Measurements from ENCODE around the gene SSBP3.

SSBP3 gene

GRCh38 chr1:54257346-54257620, 148.9 kb downstream of the SSBP3 start:
- Mint-ChIP-seq H3K4me3 (no peak overlapping the region), H3K9me3 (ENCODE audit: low read depth) (no peaks in the 10 kb centered on the region), H3K27me3 (no peaks in the 10 kb centered on the region), H3K4me1 (ENCODE audit: low read depth) (peaks cover 6% of the 10 kb centered on the region), H3K27ac (no peak overlapping the region), H3K36me3 (peaks cover 5% of the 10 kb centered on the region)

- H3K9me3 Mint-ChIP-seq (ENCODE audit: low read depth), result no peaks in the 10 kb centered on the region
- no peaks in the 10 kb centered on the region for H3K27me3 Mint-ChIP-seq
- H3K4me3 Mint-ChIP-seq, result no peak overlapping the region
- H3K36me3 Mint-ChIP-seq, result peaks cover 5% of the 10 kb centered on the region
- peaks cover 6% of the 10 kb centered on the region for H3K4me1 Mint-ChIP-seq (ENCODE audit: low read depth)
- no peak overlapping the region for H3K27ac Mint-ChIP-seq
Observed at GRCh38 chr1:54256522-54257345, 149.5 kb downstream of the SSBP3 start.

- peaks cover 6% of the 10 kb centered on the region for H3K4me1 Mint-ChIP-seq (ENCODE audit: low read depth)
- H3K27ac Mint-ChIP-seq, result no peak overlapping the region
- H3K36me3 Mint-ChIP-seq, result peaks cover 5% of the 10 kb centered on the region
- no peaks in the 10 kb centered on the region for H3K9me3 Mint-ChIP-seq (ENCODE audit: low read depth)
- H3K27me3 Mint-ChIP-seq, result no peaks in the 10 kb centered on the region
- H3K4me3 Mint-ChIP-seq, result no peak overlapping the region
Observed at GRCh38 chr1:54255026-54255702, 151.0 kb downstream of the SSBP3 start.

- peaks cover 6% of the 10 kb centered on the region for H3K4me1 Mint-ChIP-seq (ENCODE audit: low read depth)
- H3K4me3 Mint-ChIP-seq, result no peak overlapping the region
- H3K27ac Mint-ChIP-seq, result no peak overlapping the region
- H3K27me3 Mint-ChIP-seq, result no peaks in the 10 kb centered on the region
- H3K9me3 Mint-ChIP-seq (ENCODE audit: low read depth), result no peaks in the 10 kb centered on the region
- H3K36me3 Mint-ChIP-seq, result peaks cover 5% of the 10 kb centered on the region
Observed at GRCh38 chr1:54254055-54254454, 152.1 kb downstream of the SSBP3 start.

GRCh38 chr1:54253480-54253879, 152.7 kb downstream of the SSBP3 start:
- Mint-ChIP-seq H3K4me3 (no peak overlapping the region), H3K4me1 (ENCODE audit: low read depth) (peaks cover 6% of the 10 kb centered on the region), H3K9me3 (ENCODE audit: low read depth) (no peaks in the 10 kb centered on the region), H3K36me3 (peaks cover 5% of the 10 kb centered on the region), H3K27me3 (no peaks in the 10 kb centered on the region), H3K27ac (peak overlapping the region; percentile 54)

- Mint-ChIP-seq H3K4me1 (ENCODE audit: low read depth) (peaks cover 6% of the 10 kb centered on the region), H3K36me3 (peaks cover 5% of the 10 kb centered on the region), H3K4me3 (no peak overlapping the region), H3K27ac (no peak overlapping the region), H3K9me3 (ENCODE audit: low read depth) (no peaks in the 10 kb centered on the region), H3K27me3 (no peaks in the 10 kb centered on the region)
Observed at GRCh38 chr1:54252371-54252936, 153.7 kb downstream of the SSBP3 start.

GRCh38 chr1:54250670-54251069, 155.5 kb downstream of the SSBP3 start:
- no peaks in the 10 kb centered on the region for H3K9me3 Mint-ChIP-seq (ENCODE audit: low read depth)
- H3K27ac Mint-ChIP-seq, result no peak overlapping the region
- no peak overlapping the region for H3K4me3 Mint-ChIP-seq
- H3K27me3 Mint-ChIP-seq, result no peaks in the 10 kb centered on the region
- H3K36me3 Mint-ChIP-seq, result no peaks in the 10 kb centered on the region
- peaks cover 3% of the 10 kb centered on the region for H3K4me1 Mint-ChIP-seq (ENCODE audit: low read depth)

GRCh38 chr1:54249819-54250435, 156.3 kb downstream of the SSBP3 start:
- H3K4me1 Mint-ChIP-seq (ENCODE audit: low read depth), result peaks cover 3% of the 10 kb centered on the region
- no peaks in the 10 kb centered on the region for H3K36me3 Mint-ChIP-seq
- no peaks in the 10 kb centered on the region for H3K27me3 Mint-ChIP-seq
- H3K9me3 Mint-ChIP-seq (ENCODE audit: low read depth), result no peaks in the 10 kb centered on the region
- no peak overlapping the region for H3K4me3 Mint-ChIP-seq
- H3K27ac Mint-ChIP-seq, result no peak overlapping the region

GRCh38 chr1:54248966-54249365, 157.2 kb downstream of the SSBP3 start:
- H3K4me1 Mint-ChIP-seq (ENCODE audit: low read depth), result peaks cover 3% of the 10 kb centered on the region
- no peaks in the 10 kb centered on the region for H3K9me3 Mint-ChIP-seq (ENCODE audit: low read depth)
- H3K27me3 Mint-ChIP-seq, result no peaks in the 10 kb centered on the region
- H3K27ac Mint-ChIP-seq, result peak overlapping the region; percentile 9
- H3K4me3 Mint-ChIP-seq, result no peak overlapping the region
- no peaks in the 10 kb centered on the region for H3K36me3 Mint-ChIP-seq

- Mint-ChIP-seq H3K4me1 (ENCODE audit: low read depth) (peaks cover 3% of the 10 kb centered on the region), H3K9me3 (ENCODE audit: low read depth) (no peaks in the 10 kb centered on the region), H3K27me3 (no peaks in the 10 kb centered on the region), H3K27ac (no peak overlapping the region), H3K4me3 (no peak overlapping the region), H3K36me3 (no peaks in the 10 kb centered on the region)
Observed at GRCh38 chr1:54247863-54248515, 158.2 kb downstream of the SSBP3 start.

- no peak overlapping the region for H3K27ac Mint-ChIP-seq
- no peaks in the 10 kb centered on the region for H3K9me3 Mint-ChIP-seq (ENCODE audit: low read depth)
- no peak overlapping the region for H3K4me3 Mint-ChIP-seq
- no peaks in the 10 kb centered on the region for H3K36me3 Mint-ChIP-seq
- no peaks in the 10 kb centered on the region for H3K27me3 Mint-ChIP-seq
- H3K4me1 Mint-ChIP-seq (ENCODE audit: low read depth), result no peaks in the 10 kb centered on the region
Observed at GRCh38 chr1:54246116-54246721, 160.0 kb downstream of the SSBP3 start.

- Mint-ChIP-seq H3K9me3 (ENCODE audit: low read depth) (no peaks in the 10 kb centered on the region), H3K27ac (no peak overlapping the region), H3K36me3 (no peaks in the 10 kb centered on the region), H3K4me3 (no peak overlapping the region), H3K4me1 (ENCODE audit: low read depth) (no peaks in the 10 kb centered on the region), H3K27me3 (no peaks in the 10 kb centered on the region)
Observed at GRCh38 chr1:54245501-54245900, 160.7 kb downstream of the SSBP3 start.

- no peak overlapping the region for H3K4me3 Mint-ChIP-seq
Observed at GRCh38 chr1:54244655-54245054, 161.5 kb downstream of the SSBP3 start.

GRCh38 chr1:54243022-54243421, 163.2 kb downstream of the SSBP3 start:
- H3K27ac Mint-ChIP-seq, result no peak overlapping the region
- no peaks in the 10 kb centered on the region for H3K27me3 Mint-ChIP-seq
- no peaks in the 10 kb centered on the region for H3K4me1 Mint-ChIP-seq (ENCODE audit: low read depth)
- no peak overlapping the region for H3K4me3 Mint-ChIP-seq
- H3K36me3 Mint-ChIP-seq, result no peaks in the 10 kb centered on the region
- no peaks in the 10 kb centered on the region for H3K9me3 Mint-ChIP-seq (ENCODE audit: low read depth)

More at GRCh38 chr1:54244655-54245054, 161.5 kb downstream of the SSBP3 start:
- H3K9me3 Mint-ChIP-seq (ENCODE audit: low read depth), result no peaks in the 10 kb centered on the region
- no peak overlapping the region for H3K27ac Mint-ChIP-seq
- H3K36me3 Mint-ChIP-seq, result no peaks in the 10 kb centered on the region
- H3K4me1 Mint-ChIP-seq (ENCODE audit: low read depth), result no peaks in the 10 kb centered on the region
- no peaks in the 10 kb centered on the region for H3K27me3 Mint-ChIP-seq

Measured in activated naive CD8-positive, alpha-beta T cell (primary cell).